H1 (cell line): Measurements from ENCODE around the gene AIG1. TPM values are rescaled to one million over a fixed set of nuclear protein-coding genes. Genes with fewer than 3 reads are reported as not detected.

ENCODE experiments used
- GTF2F1 ChIP-seq: IDR thresholded peaks from 2 replicates; pipeline ENCODE4 v1.6.1; 2012; ENCODE audit warnings: low read depth, low read length, improper control_type of control experiment, borderline replicate concordance
- RBBP5 ChIP-seq: IDR thresholded peaks from 2 replicates; pipeline ENCODE4 v1.7.1; 2012; ENCODE audit warnings: low read depth, mild to moderate bottlenecking, inconsistent platforms, low read length, moderate library complexity, borderline replicate concordance
- SP1 ChIP-seq: IDR thresholded peaks from 2 replicates; pipeline ENCODE4 v1.6.1; 2011; ENCODE audit warnings: low read depth, low read length
- polyA plus RNA-seq, 7 experiments: library from polyadenylated mRNA; depleted of rRNA in 3 of 7; stranded (reverse) in 5 of 7; unstranded in 2 of 7; fragments of >200 nt in 5 of 7; fragments of 200-250 nt in 2 of 7; gene quantifications; 1 replicate in 5 of 7; 2 replicates in 1 of 7; 4 replicates in 1 of 7; pipeline versions ENCODE4 v1.2.1 to v1.2.3, GENCODE V29; 2011 to 2013; ENCODE audit warnings: missing spikeins in 2 of 7, mixed read lengths in 2 of 7
- total RNA-seq: library from RNA; stranded (reverse); fragmentation: NEBNext Ultra II Directional; extraction: Animal tissue kit (Norgen Biotek cat#: 25700); gene quantifications from 2 replicates; pipeline ENCODE4 v1.2.1, GENCODE V29; 2021

Gene AIG1
- total and polyA plus RNA-seq, 2 of the 8 experiments (the other 6 are each of a cell fraction or from before 2014, with no cell fraction given), result 56.6 to 58.4 TPM

- no peak for TF ChIP-seq RBBP5
- no peak for TF ChIP-seq SP1
- no peak for TF ChIP-seq GTF2F1
Measured at GRCh38 chr6:143333081-143333480, 272.4 kb downstream of the AIG1 start (continued).
